ENCODE measurements around the gene TTLL5.

The TTLL5 gene

GRCh38 chr14:75977582-75977943, 316.5 kb downstream of the TTLL5 start:
- no peak for TF ChIP-seq OSR1 (CRISPR knock-in tag; IDR thresholded peaks at IDR 0.05)
- no peak for TF ChIP-seq ZC3H10 (CRISPR knock-in tag; IDR thresholded peaks at IDR 0.05)
- TF ChIP-seq ESRRG (CRISPR knock-in tag; IDR thresholded peaks at IDR 0.05) = no peak
- TF ChIP-seq ARNTL (CRISPR knock-in tag; IDR thresholded peaks at IDR 0.05; ENCODE audit: borderline replicate concordance, low read depth) = no peak
- TF ChIP-seq PPARA (CRISPR knock-in tag; IDR thresholded peaks at IDR 0.05; ENCODE audit: borderline replicate concordance) = no peak
- no peak for TF ChIP-seq ZFP3 (CRISPR knock-in tag; IDR thresholded peaks at IDR 0.05)
- TF ChIP-seq ZFP30 (CRISPR knock-in tag; IDR thresholded peaks at IDR 0.05) = no peak
- TF ChIP-seq RARB (CRISPR knock-in tag; IDR thresholded peaks at IDR 0.05) = no peak
- no peak for TF ChIP-seq GLIS3 (CRISPR knock-in tag; IDR thresholded peaks at IDR 0.05)
- no peak for TF ChIP-seq CREB5 (CRISPR knock-in tag; IDR thresholded peaks at IDR 0.05; ENCODE audit: low read depth)
- no peak for TF ChIP-seq ISL1 (CRISPR knock-in tag; IDR thresholded peaks at IDR 0.05)
- TF ChIP-seq ZNF8 (CRISPR knock-in tag; IDR thresholded peaks at IDR 0.05) = no peak
- TF ChIP-seq ZNF565 (CRISPR knock-in tag; conservative IDR thresholded peaks at IDR 0.05; ENCODE audit: low read depth) = no peak
- no peak for TF ChIP-seq SNAI2 (CRISPR knock-in tag; IDR thresholded peaks at IDR 0.05)
- TF ChIP-seq PATZ1 (CRISPR knock-in tag; IDR thresholded peaks at IDR 0.05; ENCODE audit: borderline replicate concordance) = no peak
- TF ChIP-seq CSRNP3 (CRISPR knock-in tag; IDR thresholded peaks at IDR 0.05) = no peak
- TF ChIP-seq BACH2 (CRISPR knock-in tag; IDR thresholded peaks at IDR 0.05; ENCODE audit: borderline replicate concordance) = no peak
- no peak for TF ChIP-seq POU6F1 (CRISPR knock-in tag; IDR thresholded peaks at IDR 0.05; ENCODE audit: borderline replicate concordance, low read depth)
- TF ChIP-seq ZNF70 (CRISPR knock-in tag; IDR thresholded peaks at IDR 0.05) = no peak
- no peak for ATAC-seq

- TF ChIP-seq ZNF8 (CRISPR knock-in tag; IDR thresholded peaks at IDR 0.05) (no peak), CSDC2 (CRISPR knock-in tag; IDR thresholded peaks at IDR 0.05) (no peak), POU6F1 (CRISPR knock-in tag; IDR thresholded peaks at IDR 0.05; ENCODE audit: borderline replicate concordance, low read depth) (no peak), BACH2 (CRISPR knock-in tag; IDR thresholded peaks at IDR 0.05; ENCODE audit: borderline replicate concordance) (no peak), ARNTL (CRISPR knock-in tag; IDR thresholded peaks at IDR 0.05; ENCODE audit: borderline replicate concordance, low read depth) (no peak), CSRNP3 (CRISPR knock-in tag; IDR thresholded peaks at IDR 0.05) (no peak), CREB5 (CRISPR knock-in tag; IDR thresholded peaks at IDR 0.05; ENCODE audit: low read depth) (no peak), TOX (CRISPR knock-in tag; IDR thresholded peaks at IDR 0.05; ENCODE audit: borderline replicate concordance) (no peak)
- ATAC-seq = no peak
Measured at GRCh38 chr14:75978249-75978731, 317.2 kb downstream of the TTLL5 start.

All from SK-N-SH treated with all-trans-retinoic acid at 6 μM for 48 hours (cell line).